ENCODE data around the gene TMEM198. TPM values are rescaled to one million over a fixed set of nuclear protein-coding genes. Genes with fewer than 3 reads are reported as not detected.

Gene TMEM198
- total RNA-seq, 1 experiment from 2014 or later, result 2.4 TPM

GRCh38 chr2:219508971-219509779 is 34.7 kb upstream of the TMEM198 start:
- DNase-seq (ENCODE audit: low read depth), result no peak

DNA sequence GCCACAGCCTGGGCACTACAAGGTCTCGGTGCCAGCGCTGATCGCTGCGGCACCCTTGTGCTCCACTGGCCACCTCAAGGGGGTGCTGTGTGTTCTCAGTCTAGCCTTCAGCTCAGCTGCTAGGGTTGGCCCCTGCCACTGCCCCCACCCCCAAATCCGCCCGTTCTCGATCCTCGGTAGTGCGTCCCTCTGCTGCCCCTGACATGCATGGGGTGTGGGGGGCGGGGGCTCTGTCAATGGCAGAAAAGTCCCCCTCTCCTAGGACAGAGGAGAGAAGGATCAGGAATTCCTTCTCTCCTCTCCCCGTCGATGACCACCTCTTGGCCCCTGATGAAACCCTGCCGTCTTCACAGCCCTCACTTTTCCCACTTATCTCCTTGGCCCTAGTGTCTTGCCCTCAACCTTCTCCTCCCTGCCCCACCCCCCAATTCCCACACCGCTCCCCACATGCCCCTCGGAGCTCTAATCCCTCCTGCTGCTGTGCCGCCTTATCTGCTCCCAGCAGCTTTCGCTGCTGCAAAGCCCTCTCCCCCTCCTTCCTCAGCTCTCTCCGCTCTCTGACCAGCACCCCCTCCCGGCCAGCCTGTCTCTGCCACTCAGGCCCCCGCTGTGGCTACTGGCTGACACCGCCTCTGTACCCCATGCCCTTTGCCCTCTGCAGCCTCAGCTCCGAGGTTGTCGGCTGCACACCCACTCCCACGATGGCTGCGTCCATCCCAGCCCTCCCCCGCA is 33.9 kb upstream of the TMEM198 start:
- DNase-seq (ENCODE audit: low read depth), result peak; percentile 67

GRCh38 chr2:219510512-219511135 is 33.2 kb upstream of the TMEM198 start:
- no peak for DNase-seq (ENCODE audit: low read depth)

DNA sequence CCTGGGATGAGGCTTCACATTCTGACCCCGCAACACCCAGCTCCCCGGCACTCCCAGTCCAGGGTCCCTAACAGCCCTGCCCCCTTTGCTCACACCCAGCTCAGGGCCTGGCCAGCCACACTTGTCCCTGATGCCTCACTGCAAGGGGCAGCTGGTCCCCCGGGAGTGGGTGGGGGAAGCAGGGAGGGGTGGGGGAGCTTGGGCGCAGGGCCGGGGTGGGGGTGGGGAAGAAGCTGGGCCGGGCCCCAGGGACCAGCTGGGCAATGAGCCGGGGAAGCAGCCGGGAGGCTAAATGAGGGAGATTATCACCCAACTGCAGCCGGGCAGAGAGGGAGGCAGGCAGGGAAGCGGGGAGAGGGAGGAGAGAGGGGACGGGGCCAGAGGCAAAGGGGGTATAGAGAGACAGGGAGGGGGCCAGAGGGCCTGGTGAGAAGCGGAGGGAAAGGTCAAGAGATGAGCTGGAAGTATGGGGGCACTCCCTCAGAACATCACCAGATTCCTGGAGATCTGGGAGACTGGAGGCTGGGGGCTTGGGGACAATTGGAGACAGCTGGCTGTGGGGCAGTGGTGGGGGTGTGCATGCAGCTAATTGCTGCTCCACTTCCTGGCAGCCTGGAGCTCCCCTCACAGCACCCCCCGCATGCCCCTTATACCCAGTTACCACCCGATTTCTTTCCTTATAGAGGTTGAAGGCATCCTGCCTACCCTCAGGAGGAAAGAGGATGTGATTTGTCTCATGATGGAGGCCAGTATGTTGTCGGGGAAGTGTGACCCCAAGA is 32.1 kb upstream of the TMEM198 start:
- no peak for DNase-seq (ENCODE audit: low read depth)

- no peak for DNase-seq (ENCODE audit: low read depth)
Observed at GRCh38 chr2:219512524-219513216, 31.2 kb upstream of the TMEM198 start.

DNA sequence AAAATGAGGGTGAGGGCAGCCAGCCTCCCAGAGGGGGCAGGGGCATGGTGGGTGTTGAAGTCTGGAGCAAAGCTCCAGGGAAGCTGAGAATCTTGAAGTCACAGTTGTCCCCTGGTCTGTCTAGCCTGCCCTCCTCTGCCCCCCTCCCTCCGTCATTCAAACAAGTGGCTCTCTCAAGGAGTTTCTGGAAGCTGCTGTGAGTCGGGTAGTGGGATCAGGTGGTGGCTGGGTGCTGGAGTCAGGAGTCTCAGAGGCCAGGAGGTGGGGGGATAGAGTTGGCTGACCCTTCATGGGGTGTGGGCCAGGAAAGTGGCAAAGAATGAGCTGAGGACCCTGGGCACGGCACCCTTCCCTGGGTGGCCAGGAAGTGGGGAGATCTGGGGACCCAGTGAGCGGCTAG is 30.0 kb upstream of the TMEM198 start:
- DNase-seq (ENCODE audit: low read depth), result no peak

GRCh38 chr2:219514196-219514761 is 29.5 kb upstream of the TMEM198 start, which contains the start of gene ASIC4:
Gene ASIC4 (plus strand): TSS chr2:219514482. CDS start chr2:219514725, 243 bp downstream.
- no peak for DNase-seq (ENCODE audit: low read depth)

DNA sequence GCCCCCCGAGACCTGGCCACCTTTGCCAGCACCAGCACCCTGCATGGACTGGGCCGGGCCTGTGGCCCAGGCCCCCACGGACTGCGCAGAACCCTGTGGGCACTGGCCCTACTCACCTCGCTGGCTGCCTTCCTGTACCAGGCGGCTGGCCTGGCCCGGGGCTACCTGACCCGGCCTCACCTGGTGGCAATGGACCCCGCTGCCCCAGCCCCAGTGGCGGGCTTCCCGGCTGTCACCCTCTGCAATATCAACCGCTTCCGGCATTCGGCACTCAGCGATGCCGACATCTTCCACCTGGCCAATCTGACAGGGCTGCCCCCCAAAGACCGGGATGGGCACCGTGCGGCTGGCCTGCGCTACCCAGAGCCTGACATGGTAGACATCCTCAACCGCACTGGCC is 29.0 kb upstream of the TMEM198 start:
- no peak for DNase-seq (ENCODE audit: low read depth)

GRCh38 chr2:219515874-219516629 is 27.8 kb upstream of the TMEM198 start:
- no peak for DNase-seq (ENCODE audit: low read depth)

DNA sequence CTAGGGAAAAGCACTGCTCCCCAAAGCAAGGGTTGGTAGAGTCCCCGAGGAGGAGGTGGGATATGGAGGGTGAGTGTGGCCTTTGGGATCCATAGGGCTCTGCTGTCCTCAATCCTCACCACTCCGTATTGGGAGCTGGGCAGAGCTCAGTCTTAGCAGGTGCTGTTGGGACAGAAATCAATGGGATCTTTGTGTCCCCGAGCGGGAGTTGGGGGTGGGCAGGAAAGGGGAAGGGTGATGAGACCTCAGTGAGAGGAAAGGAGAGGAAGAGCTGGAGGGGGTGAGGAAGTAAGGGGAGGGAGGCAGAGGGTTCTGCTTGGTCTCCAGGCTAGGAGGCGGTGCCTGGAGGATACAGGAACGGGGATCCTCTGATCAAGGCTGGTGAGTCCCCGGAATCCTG is 26.9 kb upstream of the TMEM198 start:
- DNase-seq (ENCODE audit: low read depth), result no peak

- no peak for DNase-seq (ENCODE audit: low read depth)
Observed at GRCh38 chr2:219517954-219518778, 25.7 kb upstream of the TMEM198 start.

DNA sequence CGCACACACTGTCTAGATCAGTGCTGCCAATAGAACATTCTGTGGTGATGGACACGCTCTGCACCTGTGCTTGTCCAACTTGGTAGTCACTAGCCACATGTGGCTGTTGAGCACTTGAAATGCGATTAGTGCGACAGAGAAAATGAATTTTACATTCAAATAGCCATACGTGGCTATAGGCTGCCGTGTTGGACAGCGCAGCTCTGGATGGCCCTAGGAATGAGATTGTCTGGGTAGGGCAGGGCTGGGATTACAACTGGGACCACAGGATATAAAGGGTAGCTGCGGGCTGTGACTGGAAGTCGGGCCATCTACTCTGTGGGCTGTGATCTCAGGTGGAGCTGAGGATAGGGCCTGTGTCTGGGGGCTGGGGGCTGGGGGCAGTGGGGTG is 24.3 kb upstream of the TMEM198 start:
- DNase-seq (ENCODE audit: low read depth), result no peak

DNA sequence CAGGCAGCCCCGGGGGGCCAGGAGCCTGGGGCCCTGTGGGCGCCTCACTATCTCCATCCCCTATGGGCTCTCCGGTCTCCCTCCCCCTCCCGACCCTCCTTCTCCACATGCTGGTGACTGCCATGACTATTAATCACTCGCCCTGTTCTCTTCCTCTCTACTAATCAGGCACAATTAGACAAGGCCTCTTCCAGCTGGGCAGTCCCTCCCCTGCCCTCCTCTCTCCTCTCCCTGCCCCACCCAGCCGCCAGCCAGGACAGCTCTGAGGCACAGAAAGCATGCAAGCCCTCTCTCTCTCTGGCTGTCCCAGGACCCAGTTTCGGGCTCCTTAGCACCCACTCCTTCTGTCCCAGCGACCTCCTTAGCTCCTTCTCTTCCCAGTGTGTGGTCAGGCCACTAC is 23.7 kb upstream of the TMEM198 start:
- DNase-seq (ENCODE audit: low read depth), result no peak

DNA sequence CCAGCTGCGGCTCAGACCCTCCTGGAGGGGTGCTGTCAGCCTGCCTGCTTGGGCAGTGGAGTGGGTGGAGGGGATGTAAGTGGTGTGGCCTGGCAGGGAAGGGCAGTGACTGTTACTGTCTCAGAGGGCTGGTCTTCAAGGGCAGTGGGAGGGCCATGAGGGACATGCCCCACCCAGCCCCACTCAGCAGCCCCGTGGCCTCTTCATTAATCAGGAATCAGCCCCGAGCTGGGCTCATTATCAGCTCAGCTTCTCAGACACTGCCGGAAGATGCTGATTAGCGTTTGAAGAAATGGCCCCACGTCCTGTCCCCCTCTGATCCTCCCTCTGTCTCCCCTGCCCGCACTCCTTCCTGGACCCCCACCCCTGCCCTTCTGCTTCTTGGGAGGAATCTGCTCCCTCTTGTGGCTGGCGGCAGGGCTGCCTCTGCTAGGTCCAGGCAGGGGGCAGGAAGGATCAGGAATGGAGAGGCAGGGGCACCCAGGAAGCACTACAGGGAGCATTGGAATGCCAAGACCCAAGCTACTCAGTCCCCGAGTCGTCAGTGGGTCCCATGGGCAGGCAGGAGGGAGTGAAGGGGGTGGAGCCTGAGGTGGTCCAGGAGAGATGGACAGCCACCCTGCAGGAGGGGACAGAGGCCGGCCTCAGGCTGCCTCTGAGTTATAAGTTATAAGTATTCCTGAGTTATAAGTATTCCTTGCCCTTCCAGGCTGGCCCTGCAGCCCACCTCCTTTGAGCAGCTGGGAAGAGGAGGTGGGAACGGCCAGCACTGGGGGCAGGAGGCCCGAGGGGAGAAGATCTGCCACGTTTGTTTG is 22.6 kb upstream of the TMEM198 start:
- DNase-seq (ENCODE audit: low read depth), result peak; percentile 59

DNA sequence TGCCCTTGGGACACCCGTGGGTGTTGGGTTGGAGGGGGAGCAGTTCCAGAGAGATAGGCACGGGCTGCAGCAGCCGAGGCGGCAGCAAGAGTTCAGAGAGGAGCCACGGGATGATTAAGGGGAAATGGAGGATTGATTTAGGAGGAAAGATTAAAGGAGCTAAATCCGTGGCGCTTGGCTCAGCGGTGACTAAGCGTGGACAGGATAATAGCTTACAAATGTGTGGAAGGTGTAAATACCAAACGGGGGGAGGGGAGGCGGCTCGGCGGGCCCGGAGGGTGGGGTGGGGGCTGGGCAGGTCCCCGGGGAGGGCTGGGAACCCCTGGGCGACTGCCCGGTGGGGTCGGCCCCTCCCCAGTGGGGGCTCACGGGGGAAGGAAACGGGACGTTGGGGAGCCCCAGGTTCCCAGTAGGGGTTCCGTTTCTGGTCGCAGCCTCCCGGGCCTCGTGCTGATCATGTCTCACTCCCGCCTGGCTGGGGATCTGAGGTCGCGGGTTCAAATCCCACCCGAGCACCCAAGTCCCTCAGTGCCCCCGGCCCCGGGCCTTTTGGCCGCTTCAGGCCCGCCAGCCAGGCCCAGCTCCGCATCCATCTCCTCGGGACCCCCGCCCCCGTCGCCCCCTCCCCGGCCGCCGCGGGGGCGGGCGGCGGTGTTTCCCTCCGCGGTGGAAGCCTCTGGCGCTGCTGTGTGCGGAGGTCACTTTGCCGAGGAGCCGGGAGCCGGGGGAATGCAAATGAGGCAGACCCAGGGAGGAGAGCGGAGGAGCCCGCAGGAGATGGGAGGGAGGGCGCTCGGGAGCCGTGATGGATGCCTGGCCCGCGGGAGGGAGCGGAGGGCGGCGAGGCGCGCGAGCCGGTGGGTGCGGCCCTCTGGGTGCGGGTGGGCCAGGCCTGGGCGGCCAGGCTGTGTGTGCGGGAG is 21.5 kb upstream of the TMEM198 start:
- peak; percentile 81 for DNase-seq (ENCODE audit: low read depth)

DNA sequence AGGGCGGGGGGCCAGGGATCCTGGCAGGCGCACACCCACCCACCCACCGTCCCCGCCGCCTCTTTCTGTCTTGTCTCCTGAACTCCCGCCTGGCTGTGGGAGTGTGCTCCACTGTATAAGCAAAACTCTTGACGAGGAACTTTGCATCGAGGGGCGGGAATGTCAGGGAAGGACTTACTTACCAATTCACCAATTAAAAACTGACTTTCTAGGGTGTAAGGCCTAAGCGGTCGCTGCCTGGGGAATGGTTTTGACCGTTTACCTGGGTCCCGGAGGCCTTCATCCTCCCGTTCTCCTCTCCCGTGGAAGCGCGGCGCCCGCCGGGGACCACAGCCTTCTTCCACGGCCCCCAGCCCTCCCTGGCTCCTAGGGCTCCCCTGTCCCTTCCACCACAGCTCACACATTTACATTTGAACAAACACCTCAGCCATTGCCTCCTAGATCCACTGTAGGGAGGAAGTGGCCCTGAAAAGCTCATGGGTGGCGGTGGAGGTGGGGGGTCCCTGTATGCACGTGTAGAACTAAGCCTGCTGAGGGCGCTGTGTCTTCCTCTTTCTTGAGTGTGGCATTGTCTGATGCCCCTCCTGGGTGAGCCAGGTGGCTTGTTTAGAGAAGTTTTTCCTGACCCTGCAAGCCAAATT is 20.7 kb upstream of the TMEM198 start:
- no peak for DNase-seq (ENCODE audit: low read depth)

DNA sequence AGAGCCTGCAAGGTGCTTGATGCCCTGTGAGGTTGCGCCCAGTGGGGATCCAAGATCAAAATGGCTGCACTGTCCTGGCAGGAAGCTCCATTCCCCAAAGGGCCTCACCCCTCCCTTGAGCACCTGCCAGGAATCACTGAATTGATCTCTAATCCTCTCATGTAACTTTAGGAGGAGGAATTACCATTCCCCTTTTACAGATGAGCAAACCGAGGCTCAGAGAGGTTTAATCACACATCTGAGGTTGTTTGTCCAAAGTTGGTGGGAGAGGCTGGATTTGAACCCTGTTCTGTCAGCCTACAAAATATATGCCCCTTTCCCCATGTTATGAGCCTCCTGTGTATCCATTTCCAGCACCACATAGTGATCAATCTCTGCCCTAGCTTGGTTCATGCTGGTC is 19.0 kb upstream of the TMEM198 start:
- DNase-seq (ENCODE audit: low read depth), result no peak

Data from Daoy (cell line).